ENCODE results near the gene TRIM16. TPM values are rescaled to one million over a fixed set of nuclear protein-coding genes. Genes with fewer than 3 reads are reported as not detected.
"Not testable (repeated sequence)": the region's sequence is repeated elsewhere in the genome, so short reads cannot be mapped to it uniquely, and the experiment has no call there.

The TRIM16 gene
- total RNA-seq, 1 donor from 2014 or later, result 34.8 TPM

GRCh38 chr17:15649861-15650421 lies 34.2 kb downstream of the TRIM16 start:
- DNase-seq (ENCODE audit: low read depth, low spot score), result no peak
- H3K4me1 Mint-ChIP-seq, result peaks cover 58% of the 10 kb centered on the region
- no peak overlapping the region for H3K27ac Mint-ChIP-seq (ENCODE audit: unreplicated experiment)
- no peak overlapping the region for H3K4me3 Mint-ChIP-seq
- H3K27me3 Mint-ChIP-seq (ENCODE audit: low read depth), result no peaks in the 10 kb centered on the region
- no peaks in the 10 kb centered on the region for H3K9me3 Mint-ChIP-seq
- no peaks in the 10 kb centered on the region for H3K36me3 Mint-ChIP-seq (ENCODE audit: low read depth)
- TF ChIP-seq CTCF (conservative IDR thresholded peaks at IDR 0.05), result no peak

- no peak for DNase-seq (ENCODE audit: low read depth, low spot score)
- Mint-ChIP-seq H3K27ac (ENCODE audit: unreplicated experiment) (peak overlapping the region; percentile 57), H3K4me3 (no peak overlapping the region), H3K9me3 (no peaks in the 10 kb centered on the region), H3K4me1 (peaks cover 44% of the 10 kb centered on the region), H3K36me3 (ENCODE audit: low read depth) (no peaks in the 10 kb centered on the region), H3K27me3 (ENCODE audit: low read depth) (no peaks in the 10 kb centered on the region)
- TF ChIP-seq CTCF (conservative IDR thresholded peaks at IDR 0.05), result no peak
These were observed 35.7 kb downstream of the TRIM16 start for GRCh38 chr17:15648386-15648785.

GRCh38 chr17:15645942-15646312 lies 38.2 kb downstream of the TRIM16 start:
- H3K27ac Mint-ChIP-seq (ENCODE audit: unreplicated experiment); H3K9me3 Mint-ChIP-seq; H3K4me3 Mint-ChIP-seq; H3K27me3 Mint-ChIP-seq (ENCODE audit: low read depth); DNase-seq (ENCODE audit: low read depth, low spot score); H3K36me3 Mint-ChIP-seq (ENCODE audit: low read depth): not testable (repeated sequence)
- peaks cover 27% of the 10 kb centered on the region for H3K4me1 Mint-ChIP-seq

GRCh38 chr17:15645099-15645941 lies 38.8 kb downstream of the TRIM16 start:
- not testable (repeated sequence) for H3K4me3 Mint-ChIP-seq; DNase-seq (ENCODE audit: low read depth, low spot score); H3K9me3 Mint-ChIP-seq; H3K27ac Mint-ChIP-seq (ENCODE audit: unreplicated experiment); H3K27me3 Mint-ChIP-seq (ENCODE audit: low read depth); H3K36me3 Mint-ChIP-seq (ENCODE audit: low read depth)
- peaks cover 22% of the 10 kb centered on the region for H3K4me1 Mint-ChIP-seq

- not testable (repeated sequence) for H3K36me3 Mint-ChIP-seq (ENCODE audit: low read depth); H3K27me3 Mint-ChIP-seq (ENCODE audit: low read depth); H3K4me3 Mint-ChIP-seq; H3K9me3 Mint-ChIP-seq; DNase-seq (ENCODE audit: low read depth, low spot score); H3K27ac Mint-ChIP-seq (ENCODE audit: unreplicated experiment)
- H3K4me1 Mint-ChIP-seq, result peaks cover 11% of the 10 kb centered on the region
These were observed 41.4 kb downstream of the TRIM16 start for GRCh38 chr17:15642505-15643251.

- H3K36me3 Mint-ChIP-seq (ENCODE audit: low read depth); H3K4me3 Mint-ChIP-seq; DNase-seq (ENCODE audit: low read depth, low spot score); H3K9me3 Mint-ChIP-seq; H3K27me3 Mint-ChIP-seq (ENCODE audit: low read depth); H3K27ac Mint-ChIP-seq (ENCODE audit: unreplicated experiment): not testable (repeated sequence)
- H3K4me1 Mint-ChIP-seq, result peaks cover 11% of the 10 kb centered on the region
These were observed 42.1 kb downstream of the TRIM16 start for GRCh38 chr17:15642014-15642413.

- H3K36me3 Mint-ChIP-seq (ENCODE audit: low read depth); H3K9me3 Mint-ChIP-seq; H3K4me1 Mint-ChIP-seq; H3K4me3 Mint-ChIP-seq; H3K27ac Mint-ChIP-seq (ENCODE audit: unreplicated experiment); H3K27me3 Mint-ChIP-seq (ENCODE audit: low read depth); DNase-seq (ENCODE audit: low read depth, low spot score): not testable (repeated sequence)
These were observed 53.1 kb downstream of the TRIM16 start for GRCh38 chr17:15630930-15631453.

- not testable (repeated sequence) for H3K27me3 Mint-ChIP-seq (ENCODE audit: low read depth); H3K9me3 Mint-ChIP-seq; DNase-seq (ENCODE audit: low read depth, low spot score); H3K36me3 Mint-ChIP-seq (ENCODE audit: low read depth); H3K4me1 Mint-ChIP-seq; H3K4me3 Mint-ChIP-seq; H3K27ac Mint-ChIP-seq (ENCODE audit: unreplicated experiment)
These were observed 54.1 kb downstream of the TRIM16 start for GRCh38 chr17:15629991-15630390.

GRCh38 chr17:15623661-15624209 lies 60.4 kb downstream of the TRIM16 start:
- not testable (repeated sequence) for DNase-seq (ENCODE audit: low read depth, low spot score); H3K4me1 Mint-ChIP-seq; H3K9me3 Mint-ChIP-seq; H3K36me3 Mint-ChIP-seq (ENCODE audit: low read depth); H3K27ac Mint-ChIP-seq (ENCODE audit: unreplicated experiment); H3K27me3 Mint-ChIP-seq (ENCODE audit: low read depth); H3K4me3 Mint-ChIP-seq

- not testable (repeated sequence) for DNase-seq (ENCODE audit: low read depth, low spot score); H3K27me3 Mint-ChIP-seq (ENCODE audit: low read depth); H3K4me3 Mint-ChIP-seq; H3K4me1 Mint-ChIP-seq; H3K36me3 Mint-ChIP-seq (ENCODE audit: low read depth); H3K27ac Mint-ChIP-seq (ENCODE audit: unreplicated experiment); H3K9me3 Mint-ChIP-seq
These were observed 60.9 kb downstream of the TRIM16 start for GRCh38 chr17:15623255-15623654.

- H3K27me3 Mint-ChIP-seq (ENCODE audit: low read depth); H3K4me3 Mint-ChIP-seq; H3K9me3 Mint-ChIP-seq; H3K27ac Mint-ChIP-seq (ENCODE audit: unreplicated experiment); DNase-seq (ENCODE audit: low read depth, low spot score); H3K36me3 Mint-ChIP-seq (ENCODE audit: low read depth); H3K4me1 Mint-ChIP-seq: not testable (repeated sequence)
These were observed 62.0 kb downstream of the TRIM16 start for GRCh38 chr17:15622124-15622523.
